ENCODE measurements around the gene WASF2.
"Not testable (repeated sequence)": the region's sequence is repeated elsewhere in the genome, so short reads cannot be mapped to it uniquely, and the experiment has no call there.

WASF2 gene

DNA sequence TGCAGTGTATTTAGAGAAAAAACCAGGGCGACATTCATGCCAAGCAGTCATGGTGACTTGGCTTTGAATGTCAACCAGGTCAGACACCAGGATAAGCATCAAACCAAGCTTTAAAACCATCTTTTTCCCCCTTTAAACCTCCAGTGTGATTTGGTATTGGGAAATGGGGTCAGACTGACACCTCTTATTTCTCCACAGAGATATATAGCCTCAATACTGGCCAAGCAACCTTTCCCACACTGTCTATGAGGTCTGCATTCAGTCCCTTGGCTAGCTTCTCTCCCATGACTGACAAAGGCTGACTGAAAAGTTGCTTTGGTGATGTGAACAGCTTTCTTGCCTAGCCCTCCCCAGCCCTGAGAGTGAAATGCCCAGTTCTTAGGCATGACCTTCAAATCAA lies 75.9 kb downstream of the WASF2 start:
- no peak for DNase-seq

DNA sequence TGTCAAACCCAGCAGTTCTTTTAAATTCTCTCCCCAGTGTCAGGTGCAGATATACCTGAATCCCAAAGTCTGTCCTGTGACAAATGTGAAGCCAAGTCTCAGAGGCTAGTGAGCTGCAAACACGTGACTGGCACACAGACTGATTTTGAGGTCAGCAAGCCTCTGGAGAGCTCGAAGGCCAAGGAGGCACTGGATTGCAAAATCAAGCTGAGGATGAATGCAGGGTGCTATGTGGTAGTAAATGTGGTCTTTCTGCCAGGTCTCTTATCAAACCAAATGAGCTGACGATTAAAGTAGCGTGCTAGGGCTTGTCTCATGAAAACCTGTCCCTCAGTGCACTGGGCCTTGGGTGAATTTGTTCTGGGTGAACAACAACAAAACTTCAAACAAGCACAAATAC lies 77.0 kb downstream of the WASF2 start:
- no peak for DNase-seq

DNA sequence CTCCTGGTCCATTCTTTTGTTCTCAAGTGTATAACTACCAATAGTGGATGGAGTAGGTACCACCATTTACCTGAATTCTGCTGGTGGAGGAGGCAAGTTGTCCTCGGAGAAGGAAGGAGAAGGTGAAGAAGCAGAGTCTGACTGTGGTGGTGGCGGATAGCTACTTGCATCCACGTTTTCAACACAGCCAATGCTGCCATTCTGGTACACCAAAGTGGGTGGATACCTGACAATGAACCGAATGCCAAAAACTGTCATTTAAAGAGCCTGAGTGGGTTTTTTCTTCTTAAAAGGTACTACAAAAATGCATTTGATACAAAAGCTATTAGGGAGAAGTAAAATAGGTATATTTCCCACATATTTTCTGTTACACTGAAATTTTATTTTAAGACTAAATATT lies 77.5 kb downstream of the WASF2 start:
- DNase-seq, result no peak

DNA sequence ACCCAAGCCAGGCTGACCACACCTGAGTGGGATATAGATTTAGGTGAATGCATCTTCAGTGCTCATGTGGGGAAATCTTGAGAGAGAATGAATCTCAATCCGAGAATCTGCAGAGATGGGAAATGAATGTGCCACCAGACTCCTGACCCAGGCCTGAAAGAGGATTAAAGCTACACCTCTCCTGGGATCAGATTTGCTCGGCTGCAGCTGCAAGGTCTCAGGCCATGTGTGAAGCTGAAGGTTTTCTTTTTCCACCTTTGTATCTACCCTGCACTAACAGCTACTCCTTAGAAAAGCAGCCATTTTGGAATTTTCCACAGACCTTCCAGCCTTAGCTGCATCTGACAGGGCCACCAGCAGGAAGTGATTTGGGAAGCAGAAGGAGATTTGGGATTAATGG lies 79.3 kb downstream of the WASF2 start:
- no peak for DNase-seq

DNA sequence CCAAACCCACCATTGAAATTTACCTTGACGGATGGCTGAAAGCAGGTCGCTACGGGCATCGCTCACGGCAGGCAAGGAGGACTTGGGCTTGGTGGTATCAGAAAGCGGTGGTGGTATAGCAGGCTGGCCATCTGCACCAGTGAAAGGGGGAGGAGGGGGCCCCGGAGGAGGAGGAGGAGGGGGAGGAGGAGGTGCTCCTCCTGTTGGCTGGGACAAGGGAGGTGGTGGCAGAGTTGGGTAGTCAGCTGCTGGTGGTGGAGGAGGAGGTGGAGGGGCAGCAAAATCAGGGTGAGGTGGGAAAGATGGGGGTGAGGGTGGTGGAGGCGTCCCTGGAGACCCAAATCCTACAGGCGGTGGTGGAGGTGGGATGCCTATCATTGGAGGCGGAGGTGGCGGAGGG lies 80.3 kb downstream of the WASF2 start:
- no peak for DNase-seq

DNA sequence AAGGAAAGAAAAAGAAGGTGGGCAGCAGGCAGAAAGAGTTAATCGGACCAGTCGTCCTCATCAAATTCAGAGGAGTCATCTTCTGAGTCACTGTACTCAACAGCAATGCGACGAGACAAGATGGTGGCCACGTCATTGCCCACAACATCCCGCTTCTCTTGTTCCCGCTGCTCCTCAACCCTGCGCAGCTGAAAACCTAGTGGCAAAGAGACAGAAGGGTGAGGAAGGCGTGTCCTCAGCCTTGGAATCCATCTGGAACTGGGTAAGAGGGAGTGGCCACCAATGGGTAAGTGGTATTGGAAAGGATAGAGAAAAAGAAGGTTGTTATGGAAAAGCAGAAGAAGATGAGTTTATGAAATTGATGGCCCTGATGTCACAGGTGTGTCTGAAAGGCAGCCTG lies 81.8 kb downstream of the WASF2 start:
- DNase-seq, result no peak

DNA sequence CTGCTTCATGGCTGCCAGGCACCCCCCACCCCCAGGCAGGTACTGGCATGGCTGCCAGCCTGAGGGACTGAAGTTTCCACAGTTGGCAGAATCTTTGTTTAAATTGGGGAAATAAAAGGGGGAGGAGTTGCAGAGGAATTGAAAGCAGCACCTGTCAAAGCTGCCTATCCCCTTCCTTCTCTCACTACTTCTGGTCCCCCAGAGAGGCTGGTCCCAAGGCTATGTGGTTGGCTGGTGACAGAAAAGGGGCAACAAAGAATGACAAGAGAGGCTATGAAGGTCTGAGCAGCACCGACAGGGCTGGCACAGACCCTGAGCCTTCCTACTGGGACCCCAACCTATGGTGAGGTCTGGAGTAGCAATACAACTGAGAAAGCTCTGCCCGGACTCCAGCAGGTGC lies 83.2 kb downstream of the WASF2 start:
- not testable (repeated sequence) for DNase-seq

DNA sequence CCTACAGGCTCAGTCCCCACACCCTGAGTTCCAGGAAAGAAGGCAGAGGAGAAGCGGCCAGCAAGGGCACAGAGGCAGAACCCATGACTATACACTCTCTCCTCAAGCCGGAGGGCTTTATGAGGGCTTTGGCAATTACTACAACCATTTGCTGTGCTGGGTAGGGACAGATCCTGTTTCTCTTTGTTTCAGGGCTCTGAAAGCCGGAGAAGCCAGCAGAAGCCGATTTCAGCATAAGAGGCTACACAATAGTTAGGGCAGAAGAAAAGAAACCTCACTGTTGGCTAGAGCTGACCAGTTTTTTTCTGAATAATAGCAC lies 83.6 kb downstream of the WASF2 start:
- DNase-seq, result no peak

DNA sequence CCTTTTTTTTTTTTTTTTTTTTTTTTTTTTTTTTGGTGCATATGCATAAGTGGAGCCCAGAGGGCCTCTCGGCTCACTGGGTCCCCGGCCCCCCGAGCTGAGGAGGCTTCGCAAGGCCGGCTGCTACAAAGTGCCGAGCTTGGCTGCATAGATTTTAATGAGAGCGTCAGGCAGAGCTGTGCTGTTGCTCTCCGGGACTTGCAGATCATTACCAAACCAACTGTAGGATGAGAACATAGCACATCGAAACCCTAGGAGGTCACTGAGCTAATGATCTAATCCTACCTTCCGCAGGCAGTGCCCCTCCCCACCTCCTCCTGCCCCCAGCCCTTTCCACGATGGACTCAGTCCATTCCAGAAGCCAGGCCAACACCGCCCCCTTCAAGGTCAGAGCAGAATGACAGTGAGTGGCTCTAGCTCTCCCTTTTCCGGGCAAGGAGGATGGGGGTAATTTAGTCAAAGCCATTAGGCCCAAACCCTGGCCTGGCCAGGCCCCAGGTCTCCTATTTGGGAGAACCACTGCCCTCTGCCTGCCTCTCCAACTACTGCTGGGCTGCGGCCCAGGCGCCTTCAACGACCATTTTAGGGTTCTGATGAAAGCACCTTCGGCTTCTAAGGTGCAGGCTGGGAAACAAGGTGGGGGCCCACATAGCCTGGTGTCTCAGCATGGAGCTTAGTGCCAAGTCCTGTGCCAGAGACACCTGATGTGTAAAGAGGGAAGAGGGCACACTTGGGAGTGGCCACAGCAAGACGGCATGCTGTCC lies 84.2 kb downstream of the WASF2 start:
- DNase-seq, result not testable (repeated sequence)

DNA sequence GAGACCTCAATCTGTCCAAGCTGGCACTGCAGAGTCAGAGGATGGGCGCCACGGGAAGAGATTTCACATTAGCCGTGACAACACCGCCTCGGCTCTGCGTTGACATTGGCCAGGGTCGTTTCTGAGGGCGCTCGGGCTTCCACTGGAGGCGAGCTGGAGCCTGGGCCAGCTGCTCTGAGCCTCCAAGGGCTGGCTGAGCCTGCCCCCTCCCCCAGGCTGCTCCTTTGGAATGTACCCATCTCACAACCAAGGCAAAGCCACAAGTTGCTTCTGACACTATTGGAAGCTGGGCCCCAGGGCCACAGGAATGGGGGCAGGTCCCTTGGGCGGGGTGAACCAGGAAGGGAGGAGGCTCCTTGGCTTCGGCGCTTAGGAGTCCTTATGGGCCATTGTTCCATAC lies 84.9 kb downstream of the WASF2 start:
- DNase-seq, result no peak

DNA sequence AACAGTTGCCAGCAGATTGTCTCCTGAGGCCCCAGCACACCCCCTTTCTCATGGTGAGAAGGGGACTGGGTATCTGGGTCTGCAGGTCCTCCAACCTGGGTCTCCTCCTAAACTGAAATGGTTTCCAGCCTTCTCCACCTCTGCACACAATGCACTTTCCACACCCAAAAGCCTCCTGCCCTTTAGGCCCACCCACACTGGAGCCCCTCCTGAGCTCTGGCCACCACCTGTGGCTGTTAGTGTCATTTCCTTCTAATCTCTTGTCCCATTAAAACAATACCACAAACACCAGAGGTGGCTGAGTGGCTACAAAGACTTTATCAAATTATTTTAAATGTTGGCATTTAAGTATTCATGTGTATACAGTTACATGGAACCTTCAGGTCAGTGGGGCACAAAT lies 86.0 kb downstream of the WASF2 start:
- DNase-seq, result no peak

DNA sequence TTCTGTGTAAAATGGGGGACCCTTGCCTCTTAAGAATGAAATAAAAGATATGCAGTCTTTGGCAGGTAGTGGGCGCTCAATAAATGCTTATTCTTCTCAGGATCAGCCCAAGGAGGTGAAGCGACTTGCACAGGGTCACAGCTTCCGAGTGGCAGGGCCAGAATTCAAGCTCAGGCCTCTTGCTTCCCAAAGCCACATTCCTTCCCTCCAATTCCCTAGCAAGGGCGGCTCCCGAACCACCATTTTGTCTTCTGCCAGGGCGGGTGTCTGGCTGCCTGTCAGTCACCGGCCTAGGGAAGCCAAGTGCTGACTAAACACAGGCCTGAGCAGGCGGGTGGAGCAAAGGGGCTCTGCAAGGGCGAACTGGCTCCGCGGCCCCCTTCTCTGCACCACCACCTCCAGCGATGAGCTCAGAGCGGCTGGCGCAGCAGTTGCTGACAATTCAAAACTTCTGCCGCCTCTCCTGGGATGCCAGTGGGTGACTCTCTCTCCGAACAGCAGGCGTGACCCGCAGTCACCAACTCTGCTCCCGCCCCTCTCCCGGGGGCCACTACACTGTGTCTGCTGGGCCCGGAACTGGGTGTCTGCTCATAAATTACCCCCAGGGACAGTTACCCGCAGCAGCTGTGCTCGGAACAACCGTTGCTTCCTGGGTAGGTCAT lies 86.8 kb downstream of the WASF2 start:
- peak; percentile 54 for DNase-seq

DNA sequence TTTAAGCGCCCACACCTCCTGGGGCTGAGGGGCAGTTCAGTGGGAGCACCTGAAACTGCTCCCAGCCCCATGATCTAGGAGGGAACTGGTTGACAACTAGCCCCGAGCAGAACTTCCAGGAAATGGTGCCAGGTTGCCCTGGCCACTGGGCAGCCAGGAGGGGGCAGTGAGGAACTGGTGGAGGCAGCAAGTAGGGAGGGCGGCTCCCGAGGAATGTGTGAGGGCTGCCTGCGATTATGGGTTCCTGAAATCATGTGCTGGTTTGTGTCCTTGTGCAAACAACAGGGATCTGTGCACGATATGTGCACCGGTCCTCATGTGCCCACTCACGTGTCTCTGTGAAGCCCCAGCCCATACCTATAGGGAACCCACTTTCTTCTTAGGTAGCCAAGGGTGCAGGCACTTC lies 87.6 kb downstream of the WASF2 start:
- peak; percentile 35 for DNase-seq

DNA sequence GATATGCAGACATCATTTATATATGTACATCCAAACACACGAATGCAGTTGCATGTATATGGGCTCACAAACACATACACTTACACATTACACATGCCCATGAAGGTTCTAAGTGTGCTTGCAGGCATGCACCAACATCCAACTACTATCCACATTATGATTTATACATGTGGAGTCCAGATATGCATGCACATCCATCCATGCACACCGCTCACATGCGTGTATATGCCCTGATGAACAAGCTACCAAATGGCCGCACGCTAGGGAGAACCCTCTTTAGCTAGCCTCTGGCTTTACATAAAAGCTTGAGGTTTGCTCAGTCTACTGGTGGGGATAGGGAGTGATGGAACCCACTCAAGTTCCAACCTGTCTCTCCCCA lies 89.0 kb downstream of the WASF2 start:
- no peak for DNase-seq

DNA sequence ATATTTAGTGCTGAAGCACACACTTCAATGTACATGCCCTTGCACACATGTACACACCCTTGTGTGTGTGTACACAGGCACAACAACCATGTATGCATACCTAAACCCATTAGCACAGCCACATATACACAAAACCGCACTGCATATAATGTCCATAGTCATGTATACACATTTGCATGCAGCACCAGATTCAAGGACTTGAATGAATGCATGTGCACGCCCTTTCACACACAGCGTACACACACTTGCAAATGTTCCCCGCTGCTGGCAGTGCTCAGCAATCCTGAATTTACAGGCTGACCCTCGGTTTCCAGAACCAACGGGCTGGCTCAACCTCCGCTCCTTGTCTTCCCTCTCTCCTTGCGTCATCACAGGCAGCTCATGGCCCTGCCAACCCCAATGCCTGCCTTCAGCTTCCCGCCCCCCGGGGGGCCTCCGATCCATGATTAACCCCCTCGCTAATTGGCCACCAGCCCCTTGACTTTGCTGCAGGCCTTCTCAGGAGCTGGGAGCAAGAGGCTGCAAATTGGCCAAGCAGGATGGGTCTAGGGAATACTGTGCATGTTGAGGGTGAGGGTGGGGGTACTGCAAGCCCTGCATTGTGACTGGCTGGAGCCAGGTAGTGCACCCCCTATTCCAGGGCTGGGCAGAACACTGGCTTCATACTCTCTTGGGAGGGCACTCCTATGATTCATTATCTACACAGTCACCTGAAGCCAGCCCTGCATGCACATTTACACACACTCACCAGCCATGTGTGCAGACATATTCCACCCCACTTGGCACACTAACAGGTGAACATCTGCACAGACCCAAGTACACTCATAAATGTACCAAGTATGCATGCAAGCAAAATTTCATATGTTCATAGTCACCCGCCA lies 89.6 kb downstream of the WASF2 start:
- no peak for DNase-seq

DNA sequence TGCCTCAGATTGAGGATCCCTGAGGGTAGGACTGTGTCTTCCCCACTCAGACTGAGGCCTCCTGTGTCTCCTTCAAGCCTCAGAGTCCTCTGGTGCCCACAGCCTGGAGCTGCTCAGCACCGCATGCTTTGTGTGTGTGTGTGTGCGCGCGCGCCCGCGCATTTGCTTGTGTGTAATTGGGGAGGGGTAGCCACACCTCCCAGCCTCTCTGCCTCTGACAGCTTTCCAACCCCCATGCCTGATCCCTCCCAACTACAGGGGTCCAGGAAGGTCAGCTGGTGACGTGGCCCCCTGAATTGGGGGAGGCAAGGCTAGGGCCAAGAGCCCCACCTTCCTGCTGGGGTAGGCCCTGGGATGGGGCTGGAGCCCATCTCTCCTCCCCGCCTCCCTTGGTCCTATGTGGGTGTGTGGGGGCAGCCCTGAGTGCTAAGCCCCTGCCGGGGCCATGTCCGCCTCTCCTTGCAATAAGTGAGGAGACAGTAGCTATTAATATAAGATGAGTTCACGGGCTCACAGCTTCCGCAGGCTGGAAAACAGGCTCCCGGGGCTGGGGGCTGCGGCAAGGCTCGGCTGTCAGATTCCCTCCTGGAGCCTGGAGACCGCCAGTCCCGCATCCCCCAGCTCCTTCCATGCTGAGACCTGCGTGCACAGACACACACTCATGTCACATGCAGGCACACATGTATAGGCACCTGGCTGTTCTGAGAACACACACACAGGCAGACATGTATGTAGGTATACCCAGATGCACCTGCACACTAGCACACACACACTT lies 90.5 kb downstream of the WASF2 start:
- no peak for DNase-seq

DNA sequence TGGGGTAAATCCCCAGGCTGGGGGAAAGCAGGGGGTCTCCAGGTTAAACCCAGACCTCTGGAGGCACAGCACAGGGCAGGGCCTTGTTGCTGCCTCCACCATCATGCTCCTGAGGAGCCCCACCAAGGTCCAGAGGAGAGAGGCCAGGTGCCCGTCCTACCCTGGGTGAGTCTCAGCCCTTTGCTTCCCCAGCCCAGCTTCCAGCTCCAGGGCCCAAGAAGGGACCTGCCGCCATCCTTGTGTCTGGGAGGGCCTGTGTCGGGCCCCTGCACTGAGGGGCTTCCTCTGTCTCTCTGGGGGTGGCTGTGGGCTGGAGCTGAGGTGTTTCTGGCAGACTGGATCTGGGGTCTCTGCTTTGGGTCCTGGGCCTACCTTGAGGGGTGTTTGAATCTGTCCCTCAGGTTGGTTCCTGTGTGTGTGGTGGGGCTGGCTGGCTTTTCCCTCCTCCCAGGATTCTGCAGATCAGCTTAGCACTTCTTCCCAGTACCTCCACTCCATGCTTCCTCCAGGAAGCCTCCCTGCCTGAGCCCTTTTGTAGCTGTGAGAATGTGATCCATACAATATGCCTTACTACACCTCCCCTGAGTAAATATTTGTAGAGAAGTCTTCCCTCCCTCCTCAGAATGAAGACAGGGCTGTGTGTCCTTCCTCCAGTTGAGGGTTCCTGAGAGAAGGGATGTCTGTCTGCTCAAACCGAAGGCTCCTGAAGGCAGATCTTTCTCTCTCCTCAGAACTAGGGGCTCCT lies 91.4 kb downstream of the WASF2 start:
- no peak for DNase-seq

DNA sequence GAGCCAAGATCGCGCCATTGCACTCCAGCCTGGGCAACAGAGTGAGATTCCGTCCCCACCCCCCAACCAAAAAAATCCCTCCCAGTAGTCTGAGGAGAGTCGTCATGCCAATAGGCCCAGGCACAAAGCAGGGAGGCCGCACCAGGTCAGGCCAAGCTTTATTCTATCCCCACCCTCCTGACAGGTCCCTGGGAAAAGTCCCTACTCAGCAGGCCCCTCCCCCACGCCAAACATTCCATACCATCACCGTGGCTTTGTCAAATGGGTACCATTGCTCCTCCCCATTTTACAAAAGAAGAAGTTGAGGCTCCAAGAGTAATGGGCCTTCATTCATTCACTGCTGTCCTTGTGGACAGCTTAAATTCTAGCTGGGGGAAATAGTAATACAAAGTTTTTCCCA lies 92.2 kb downstream of the WASF2 start:
- no peak for DNase-seq

DNA sequence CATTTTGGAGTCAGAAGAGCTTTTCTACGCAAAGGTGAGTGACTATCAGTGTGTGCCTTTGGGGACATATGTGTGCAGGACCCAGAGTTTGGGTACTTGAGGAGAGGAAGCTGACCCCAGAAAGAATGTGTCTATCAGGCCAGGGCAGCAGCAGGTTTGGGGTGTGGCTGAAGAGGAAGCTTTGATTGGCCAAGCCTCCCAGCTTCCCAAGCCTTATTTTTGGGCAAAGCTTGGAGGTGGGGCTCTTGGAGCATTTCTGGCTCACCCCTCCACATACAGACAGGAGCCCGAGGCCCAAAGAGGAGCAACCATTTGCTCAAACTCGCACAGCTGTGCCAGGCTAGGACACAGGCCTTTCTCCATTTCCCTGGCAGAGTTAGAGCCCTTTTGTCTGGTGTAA lies 92.9 kb downstream of the WASF2 start:
- no peak for DNase-seq

DNA sequence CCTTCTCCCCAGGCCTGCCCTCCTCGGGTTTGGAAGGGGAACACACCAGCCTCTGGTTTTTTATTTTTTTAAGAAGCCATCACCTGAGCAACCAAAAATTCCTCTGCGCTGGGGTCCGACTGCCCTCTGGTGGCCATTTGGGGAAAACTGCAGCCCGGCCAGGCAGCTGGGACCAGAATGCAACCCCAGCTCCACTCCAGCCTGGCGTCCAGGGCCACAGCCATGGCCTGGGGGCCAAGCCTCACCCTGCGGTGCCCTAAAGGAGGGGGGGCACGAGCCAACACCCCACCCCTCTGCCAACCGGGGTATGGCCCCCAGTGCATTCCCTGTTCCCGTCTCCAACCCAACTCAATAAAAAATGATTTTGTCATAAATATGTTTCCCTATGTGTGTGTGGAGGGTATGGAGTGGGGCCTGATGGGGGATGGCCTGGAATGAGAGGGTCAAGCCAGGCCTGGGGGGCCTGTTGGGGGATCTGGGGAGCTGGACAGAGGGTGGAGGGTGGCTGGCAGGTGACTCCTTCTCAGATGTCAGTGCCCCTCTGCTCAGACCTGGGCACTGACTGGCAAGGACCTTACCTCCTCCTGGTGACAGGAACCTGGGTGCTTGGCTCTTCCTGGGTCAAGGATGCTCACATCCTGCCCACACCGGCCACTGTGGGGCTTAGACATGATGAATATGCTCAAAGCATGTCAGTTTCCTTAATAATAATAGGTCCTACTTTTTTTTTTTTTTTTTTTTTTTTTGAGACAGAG lies 94.3 kb downstream of the WASF2 start:
- peak; percentile 86 for DNase-seq

DNA sequence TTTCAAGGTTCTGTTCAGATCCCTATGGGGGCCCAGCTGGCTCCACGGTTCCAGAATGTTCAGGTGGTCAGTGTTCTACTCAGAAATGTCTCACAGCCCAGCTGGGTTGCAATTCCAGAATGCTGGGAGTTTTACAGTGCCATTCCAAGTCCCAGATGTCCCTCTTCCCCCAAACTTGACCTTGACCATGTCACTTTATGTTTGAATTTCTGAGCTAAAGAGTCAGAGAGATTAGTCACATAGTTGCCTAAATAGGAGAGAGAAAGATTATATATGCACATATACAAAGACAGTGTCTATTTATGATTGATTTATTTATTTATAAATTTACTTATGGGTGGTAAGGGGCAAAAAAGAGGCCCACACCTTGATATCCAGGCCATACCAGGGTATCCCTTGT lies 95.0 kb downstream of the WASF2 start:
- no peak for DNase-seq

DNA sequence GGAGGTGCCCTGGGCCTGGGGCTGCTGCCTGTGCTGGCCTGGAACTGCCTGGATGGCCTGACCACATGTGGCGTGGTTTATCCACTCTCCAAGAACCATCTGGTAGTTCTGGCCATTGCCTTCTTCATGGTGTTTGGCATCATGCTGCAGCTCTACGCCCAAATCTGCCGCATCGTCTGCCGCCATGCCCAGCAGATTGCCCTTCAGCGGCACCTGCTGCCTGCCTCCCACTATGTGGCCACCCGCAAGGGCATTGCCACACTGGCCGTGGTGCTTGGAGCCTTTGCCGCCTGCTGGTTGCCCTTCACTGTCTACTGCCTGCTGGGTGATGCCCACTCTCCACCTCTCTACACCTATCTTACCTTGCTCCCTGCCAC lies 95.7 kb downstream of the WASF2 start:
- DNase-seq, result no peak

Data from stimulated activated CD8-positive, alpha-beta memory T cell treated with anti-CD3 and anti-CD28 coated beads, Interleukin-4, amount 100 ng/mL, for 48 hours (primary cell).